Activated T-cell treated with anti-CD3 and anti-CD28 coated beads for 4 hours (primary cell): ENCODE data around the gene DLG5.

ENCODE experiments used
- DNase-seq: peaks from one replicate; pipeline ENCODE4 v3.0.0-alpha.2; 2020

DLG5 gene

GRCh38 chr10:77890097-77890496 is 36.5 kb downstream of the DLG5 start:
- DNase-seq = no peak

GRCh38 chr10:77889277-77889903 is 37.2 kb downstream of the DLG5 start:
- no peak for DNase-seq

GRCh38 chr10:77888356-77888703 is 38.2 kb downstream of the DLG5 start:
- no peak for DNase-seq

- DNase-seq = no peak
Measured at GRCh38 chr10:77887631-77888355, 38.8 kb downstream of the DLG5 start.

- DNase-seq = no peak
Measured at GRCh38 chr10:77886795-77887355, 39.7 kb downstream of the DLG5 start.

GRCh38 chr10:77884181-77884580 is 42.4 kb downstream of the DLG5 start:
- no peak for DNase-seq

GRCh38 chr10:77881636-77882035 is 44.9 kb downstream of the DLG5 start:
- DNase-seq = no peak

GRCh38 chr10:77881222-77881621 is 45.3 kb downstream of the DLG5 start:
- no peak for DNase-seq

- DNase-seq = no peak
Measured at GRCh38 chr10:77879710-77880109, 46.8 kb downstream of the DLG5 start.

GRCh38 chr10:77879065-77879464 is 47.5 kb downstream of the DLG5 start:
- DNase-seq = no peak

GRCh38 chr10:77877441-77878344 is 48.9 kb downstream of the DLG5 start:
- DNase-seq = no peak

- no peak for DNase-seq
Measured at GRCh38 chr10:77875730-77876129, 50.8 kb downstream of the DLG5 start.

GRCh38 chr10:77874872-77875271 is 51.7 kb downstream of the DLG5 start:
- DNase-seq = no peak

GRCh38 chr10:77873536-77874380 is 52.8 kb downstream of the DLG5 start:
- no peak for DNase-seq

- no peak for DNase-seq
Measured at GRCh38 chr10:77872947-77873535, 53.5 kb downstream of the DLG5 start.

GRCh38 chr10:77872151-77872946 is 54.2 kb downstream of the DLG5 start:
- no peak for DNase-seq

GRCh38 chr10:77869626-77870420 is 56.7 kb downstream of the DLG5 start:
- DNase-seq = no peak

- no peak for DNase-seq
Measured at GRCh38 chr10:77868523-77868922, 58.0 kb downstream of the DLG5 start.

GRCh38 chr10:77867124-77867719 is 59.3 kb downstream of the DLG5 start:
- no peak for DNase-seq

GRCh38 chr10:77866598-77866997 is 60.0 kb downstream of the DLG5 start:
- DNase-seq = no peak
